HG03432 (cell line): ENCODE measurements around the gene AKAP1.
A peak's percentile ranks its signal among the peaks of the same experiment; 100 is the strongest.
"Not testable (repeated sequence)": the region's sequence is repeated elsewhere in the genome, so short reads cannot be mapped to it uniquely, and the experiment has no call there.

Experiments
- ATAC-seq: cut with Tn5 transposase; IDR thresholded peaks from one replicate; pipeline ENCODE4 v1.9.1; 2021; ENCODE audit warnings: mild to moderate bottlenecking, moderate library complexity; ENCODE audit not compliant: unreplicated experiment

AKAP1 gene

GRCh38 chr17:57073626-57074025 is 11.4 kb upstream of the AKAP1 start:
- no peak for ATAC-seq

- no peak for ATAC-seq
Observed at GRCh38 chr17:57075193-57075592, 9.9 kb upstream of the AKAP1 start.

GRCh38 chr17:57075785-57076184 is 9.3 kb upstream of the AKAP1 start:
- ATAC-seq, result no peak

- ATAC-seq, result no peak
Observed at GRCh38 chr17:57077000-57077399, 8.0 kb upstream of the AKAP1 start.

GRCh38 chr17:57078274-57078673 is 6.8 kb upstream of the AKAP1 start:
- ATAC-seq, result no peak

GRCh38 chr17:57080718-57081117 is 4.3 kb upstream of the AKAP1 start:
- no peak for ATAC-seq

GRCh38 chr17:57082441-57082840 is 2.6 kb upstream of the AKAP1 start:
- no peak for ATAC-seq

GRCh38 chr17:57084361-57084801 is 665 bp upstream of the AKAP1 start:
- peak; percentile 26 for ATAC-seq

GRCh38 chr17:57085448-57086068 is 512 bp downstream of the AKAP1 start:
- peak; percentile 48 for ATAC-seq

GRCh38 chr17:57086069-57086930 is 1.3 kb downstream of the AKAP1 start:
- ATAC-seq, result peak; percentile 4

- no peak for ATAC-seq
Observed at GRCh38 chr17:57088298-57088697, 3.3 kb downstream of the AKAP1 start.

- no peak for ATAC-seq
Observed at GRCh38 chr17:57089391-57089790, 4.3 kb downstream of the AKAP1 start.

GRCh38 chr17:57090560-57091185 is 5.6 kb downstream of the AKAP1 start:
- no peak for ATAC-seq

GRCh38 chr17:57091186-57091618 is 6.2 kb downstream of the AKAP1 start:
- no peak for ATAC-seq

GRCh38 chr17:57092171-57092570 is 7.1 kb downstream of the AKAP1 start:
- peak; percentile 46 for ATAC-seq

- ATAC-seq, result no peak
Observed at GRCh38 chr17:57092779-57093178, 7.7 kb downstream of the AKAP1 start.

GRCh38 chr17:57096472-57097202 is 11.6 kb downstream of the AKAP1 start:
- no peak for ATAC-seq

GRCh38 chr17:57097832-57098421 is 12.9 kb downstream of the AKAP1 start:
- no peak for ATAC-seq

GRCh38 chr17:57099165-57099564 is 14.1 kb downstream of the AKAP1 start:
- peak; percentile 73 for ATAC-seq

- no peak for ATAC-seq
Observed at GRCh38 chr17:57102122-57102521, 17.1 kb downstream of the AKAP1 start.

- ATAC-seq, result not testable (repeated sequence)
Observed at GRCh38 chr17:57102660-57103059, 17.6 kb downstream of the AKAP1 start.
